ENCODE results near the gene DIP2B. TPM values are rescaled to one million over a fixed set of nuclear protein-coding genes. Genes with fewer than 3 reads are reported as not detected.

The DIP2B gene
- total RNA-seq, 1 donor from 2014 or later, result 8.5 TPM

- no peak for TF ChIP-seq CTCF (IDR thresholded peaks at IDR 0.05)
- Histone ChIP-seq H3K4me1 (peaks cover 3 to 14% of the 10 kb centered on the region in 2 donors), H3K27ac (no peak overlapping the region), H3K27me3 (no peaks in the 10 kb centered on the region), H3K36me3 (no peaks in the 10 kb centered on the region), H3K9me3 (no peaks in the 10 kb centered on the region), H3K4me3 (no peak overlapping the region)
- DNase-seq (ENCODE audit: low spot score in 2 of 2), result no peak
- intact Hi-C loops (cut with DNase I), result no loop called here
These were observed 111.1 kb downstream of the DIP2B start for GRCh38 chr12:50615907-50616296.

GRCh38 chr12:50617657-50618056 is 112.9 kb downstream of the DIP2B start:
- H3K27me3 ChIP-seq, result no peaks in the 10 kb centered on the region
- H3K36me3 ChIP-seq, result no peaks in the 10 kb centered on the region
- no peak for TF ChIP-seq CTCF (IDR thresholded peaks at IDR 0.05)
- no peak for DNase-seq (ENCODE audit: low spot score in 2 of 2)
- intact Hi-C loops (cut with DNase I), result no loop called here
- no peaks in the 10 kb centered on the region for H3K9me3 ChIP-seq
- no peak overlapping the region for H3K27ac ChIP-seq
- H3K4me3 ChIP-seq, result no peak overlapping the region
- H3K4me1 ChIP-seq, result peaks cover 3 to 16% of the 10 kb centered on the region in 2 donors

- Histone ChIP-seq H3K4me3 (no peak overlapping the region), H3K27me3 (no peaks in the 10 kb centered on the region), H3K4me1 (peaks cover 3 to 16% of the 10 kb centered on the region in 2 donors), H3K27ac (no peak overlapping the region), H3K9me3 (no peaks in the 10 kb centered on the region), H3K36me3 (no peaks in the 10 kb centered on the region)
- no peak for TF ChIP-seq CTCF (IDR thresholded peaks at IDR 0.05)
- intact Hi-C loops (cut with DNase I), result no loop called here
- DNase-seq (ENCODE audit: low spot score in 2 of 2), result no peak
These were observed 114.3 kb downstream of the DIP2B start for GRCh38 chr12:50618864-50619609.

- intact Hi-C loops (cut with DNase I), result no loop called here
- H3K27ac ChIP-seq, result no peak overlapping the region
- H3K27me3 ChIP-seq, result no peaks in the 10 kb centered on the region
These were observed 114.8 kb downstream of the DIP2B start for GRCh38 chr12:50619610-50619958.

GRCh38 chr12:50620109-50620977 is 115.6 kb downstream of the DIP2B start:
- H3K27me3 ChIP-seq, result no peaks in the 10 kb centered on the region
- H3K36me3 ChIP-seq, result no peaks in the 10 kb centered on the region
- DNase-seq (ENCODE audit: low spot score in 2 of 2), result peak in 1 of 2 donors; percentile 63
- H3K4me3 ChIP-seq, result no peak overlapping the region
- intact Hi-C loops (cut with DNase I), result no loop called here
- no peaks in the 10 kb centered on the region for H3K9me3 ChIP-seq
- H3K4me1 ChIP-seq, result peaks cover 3 to 16% of the 10 kb centered on the region in 2 donors
- H3K27ac ChIP-seq, result no peak overlapping the region
- TF ChIP-seq CTCF (IDR thresholded peaks at IDR 0.05), result no peak

More at GRCh38 chr12:50619610-50619958, 114.8 kb downstream of the DIP2B start:
- no peak for DNase-seq (ENCODE audit: low spot score in 2 of 2)
- Histone ChIP-seq H3K4me1 (peaks cover 3 to 16% of the 10 kb centered on the region in 2 donors), H3K9me3 (no peaks in the 10 kb centered on the region), H3K4me3 (no peak overlapping the region), H3K36me3 (no peaks in the 10 kb centered on the region)
- TF ChIP-seq CTCF (IDR thresholded peaks at IDR 0.05), result no peak

Measured in ascending aorta (tissue), 2 donors.